Panc1 (cell line): Measurements from ENCODE around the gene RRM2.
A peak's percentile ranks its signal among the peaks of the same experiment; 100 is the strongest.

Experiments
- POLR2AphosphoS5 ChIP-seq: IDR thresholded peaks from 2 replicates; pipeline ENCODE4 v1.6.1; 2012; ENCODE audit warnings: mild to moderate bottlenecking, low read depth, low read length, moderate library complexity
- TCF7L2 ChIP-seq: IDR thresholded peaks from 2 replicates; pipeline ENCODE4 v1.6.1; 2011; ENCODE audit warnings: mild to moderate bottlenecking, low read depth, low read length, inconsistent platforms
- TF ChIP-seq, protein P1 (sequence below): fragments of 450-650 bp; IDR thresholded peaks from 2 replicates; pipeline ENCODE4 v1.5.1; 2017; ENCODE audit warnings: mild to moderate bottlenecking

GRCh38 chr2:10079870-10080535 is 42.5 kb upstream of the RRM2 start, which contains the start of gene CYS1:
- TF ChIP-seq TCF7L2 (no peak), POLR2AphosphoS5 (no peak)
- TF ChIP-seq, protein P1, sequence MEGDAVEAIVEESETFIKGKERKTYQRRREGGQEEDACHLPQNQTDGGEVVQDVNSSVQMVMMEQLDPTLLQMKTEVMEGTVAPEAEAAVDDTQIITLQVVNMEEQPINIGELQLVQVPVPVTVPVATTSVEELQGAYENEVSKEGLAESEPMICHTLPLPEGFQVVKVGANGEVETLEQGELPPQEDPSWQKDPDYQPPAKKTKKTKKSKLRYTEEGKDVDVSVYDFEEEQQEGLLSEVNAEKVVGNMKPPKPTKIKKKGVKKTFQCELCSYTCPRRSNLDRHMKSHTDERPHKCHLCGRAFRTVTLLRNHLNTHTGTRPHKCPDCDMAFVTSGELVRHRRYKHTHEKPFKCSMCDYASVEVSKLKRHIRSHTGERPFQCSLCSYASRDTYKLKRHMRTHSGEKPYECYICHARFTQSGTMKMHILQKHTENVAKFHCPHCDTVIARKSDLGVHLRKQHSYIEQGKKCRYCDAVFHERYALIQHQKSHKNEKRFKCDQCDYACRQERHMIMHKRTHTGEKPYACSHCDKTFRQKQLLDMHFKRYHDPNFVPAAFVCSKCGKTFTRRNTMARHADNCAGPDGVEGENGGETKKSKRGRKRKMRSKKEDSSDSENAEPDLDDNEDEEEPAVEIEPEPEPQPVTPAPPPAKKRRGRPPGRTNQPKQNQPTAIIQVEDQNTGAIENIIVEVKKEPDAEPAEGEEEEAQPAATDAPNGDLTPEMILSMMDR: peak; percentile 92
